ENCODE results near the gene ZNF106. TPM values are rescaled to one million over a fixed set of nuclear protein-coding genes. Genes with fewer than 3 reads are reported as not detected.

The ZNF106 gene
- total RNA-seq, 1 donor from 2014 or later = 66.1 TPM

DNA sequence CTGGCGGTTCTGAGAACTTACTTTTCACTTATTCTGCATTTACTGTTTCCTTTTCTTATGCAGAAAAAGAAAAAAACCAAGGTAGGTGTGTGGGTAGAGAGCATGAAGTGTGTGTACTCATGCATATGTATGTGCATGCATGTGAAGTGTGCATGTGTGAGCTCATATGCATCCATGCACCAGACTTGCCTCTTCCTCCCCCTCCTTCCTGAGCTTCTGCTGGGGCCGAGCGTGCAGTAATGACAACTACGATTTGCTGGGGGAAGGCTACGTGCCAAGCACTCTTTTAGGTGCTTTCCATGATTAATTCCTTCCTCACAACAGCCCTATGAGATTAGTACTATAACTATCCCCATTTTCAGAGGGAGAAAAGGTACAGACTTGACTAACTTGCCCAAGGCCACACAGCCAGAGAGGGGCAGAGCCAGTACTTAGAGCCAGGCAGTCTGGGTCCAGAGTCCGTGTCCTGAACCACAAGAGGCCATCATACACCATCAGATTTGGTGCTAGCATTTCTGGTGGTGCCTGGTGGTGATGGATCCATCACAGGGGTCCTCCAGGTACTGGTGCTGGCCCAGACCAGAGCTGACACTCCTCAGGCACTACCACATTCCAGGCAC, 85.0 kb downstream of the ZNF106 start:
- DNase-seq (ENCODE audit: low spot score) = no peak

DNA sequence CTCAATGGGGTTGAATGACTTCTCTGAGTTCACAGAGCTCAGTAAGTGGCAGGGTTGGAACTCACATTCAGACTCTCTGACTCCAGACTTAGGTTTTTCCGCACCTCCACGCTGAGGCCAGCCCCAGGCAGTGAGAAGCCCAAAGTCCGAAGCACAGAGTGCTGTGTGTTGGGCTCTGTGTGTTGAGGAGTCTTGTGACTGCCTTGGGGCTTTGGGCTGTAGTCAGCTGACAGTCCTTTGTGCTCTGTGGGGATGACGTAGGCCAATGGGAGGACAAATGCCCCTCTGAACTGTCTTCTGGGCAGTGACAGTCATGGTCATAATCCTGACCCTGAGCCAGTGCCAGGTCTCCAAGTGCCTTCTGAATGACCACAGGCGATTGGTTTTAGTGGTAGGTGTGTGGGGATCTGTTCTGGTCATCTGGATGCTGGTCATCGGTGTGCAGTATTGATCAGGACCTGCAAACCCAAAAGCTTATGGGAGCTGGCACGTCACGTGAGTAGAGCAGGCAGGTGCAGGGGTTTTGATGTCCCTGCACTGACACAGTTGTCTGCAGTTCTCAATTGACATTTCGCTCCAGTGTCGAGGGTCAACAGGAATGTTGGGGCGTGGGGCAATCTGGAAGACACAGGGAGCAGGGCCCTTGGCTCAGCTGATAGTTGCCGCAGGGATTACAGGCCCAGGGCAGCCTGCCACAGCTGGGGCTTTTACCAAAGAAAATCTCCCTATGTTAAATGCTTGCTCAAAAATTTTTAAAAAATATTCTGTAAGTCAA, 86.3 kb downstream of the ZNF106 start:
- DNase-seq (ENCODE audit: low spot score) = no peak

DNA sequence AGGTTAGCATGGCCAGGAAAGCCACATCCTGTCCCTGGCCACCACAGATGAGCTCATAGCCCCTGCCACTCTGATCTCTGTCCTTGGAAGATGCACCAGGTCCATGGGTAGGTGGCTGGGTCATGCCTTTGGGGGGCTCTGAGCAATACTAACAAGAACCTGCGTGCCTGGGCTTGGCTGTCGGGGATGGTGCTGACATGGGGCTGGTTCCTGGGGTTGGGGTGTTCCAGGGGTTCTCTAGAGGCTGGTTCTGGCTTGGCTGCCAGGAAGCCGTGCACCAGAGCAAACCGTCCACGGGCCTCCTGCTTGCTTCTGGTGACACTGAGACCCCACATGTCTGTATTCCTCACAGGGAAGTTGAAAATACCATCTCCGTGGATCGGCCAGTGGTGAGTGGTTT, 87.6 kb downstream of the ZNF106 start:
- no peak for DNase-seq (ENCODE audit: low spot score)

DNA sequence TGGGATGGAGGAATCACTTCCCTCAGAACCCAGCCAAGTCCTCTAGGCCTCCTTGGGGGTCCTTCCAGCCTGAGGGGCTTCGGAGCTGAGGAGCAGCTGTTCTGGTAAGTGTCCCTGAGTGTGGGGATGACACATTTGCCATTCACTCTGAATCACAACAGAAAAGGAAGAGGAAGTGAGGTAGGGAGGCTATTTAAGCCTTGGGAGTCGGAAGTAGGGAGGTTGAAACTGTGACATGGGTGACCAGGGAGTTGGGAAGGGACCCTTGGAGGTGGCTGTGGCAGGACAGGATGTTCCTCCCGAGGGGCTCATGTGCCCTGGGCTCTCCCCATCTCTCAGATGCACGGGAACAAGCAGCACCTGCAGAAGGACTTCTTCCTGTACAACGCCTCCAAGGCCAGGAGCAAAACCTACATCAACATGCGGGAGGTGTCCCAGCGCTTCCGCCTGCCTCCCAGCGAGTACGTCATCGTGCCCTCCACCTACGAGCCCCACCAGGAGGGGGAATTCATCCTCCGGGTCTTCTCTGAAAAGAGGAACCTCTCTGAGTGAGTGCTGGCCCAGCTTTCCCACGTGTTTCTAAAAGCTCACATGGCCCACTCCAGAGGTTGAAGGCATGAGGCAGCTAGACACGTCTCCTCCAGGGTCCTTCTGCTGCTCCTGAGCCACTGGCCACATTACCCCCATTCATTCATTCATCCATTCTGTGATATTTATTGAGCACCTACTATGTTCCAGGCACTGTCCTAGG, 88.3 kb downstream of the ZNF106 start:
- DNase-seq (ENCODE audit: low spot score) = no peak

DNA sequence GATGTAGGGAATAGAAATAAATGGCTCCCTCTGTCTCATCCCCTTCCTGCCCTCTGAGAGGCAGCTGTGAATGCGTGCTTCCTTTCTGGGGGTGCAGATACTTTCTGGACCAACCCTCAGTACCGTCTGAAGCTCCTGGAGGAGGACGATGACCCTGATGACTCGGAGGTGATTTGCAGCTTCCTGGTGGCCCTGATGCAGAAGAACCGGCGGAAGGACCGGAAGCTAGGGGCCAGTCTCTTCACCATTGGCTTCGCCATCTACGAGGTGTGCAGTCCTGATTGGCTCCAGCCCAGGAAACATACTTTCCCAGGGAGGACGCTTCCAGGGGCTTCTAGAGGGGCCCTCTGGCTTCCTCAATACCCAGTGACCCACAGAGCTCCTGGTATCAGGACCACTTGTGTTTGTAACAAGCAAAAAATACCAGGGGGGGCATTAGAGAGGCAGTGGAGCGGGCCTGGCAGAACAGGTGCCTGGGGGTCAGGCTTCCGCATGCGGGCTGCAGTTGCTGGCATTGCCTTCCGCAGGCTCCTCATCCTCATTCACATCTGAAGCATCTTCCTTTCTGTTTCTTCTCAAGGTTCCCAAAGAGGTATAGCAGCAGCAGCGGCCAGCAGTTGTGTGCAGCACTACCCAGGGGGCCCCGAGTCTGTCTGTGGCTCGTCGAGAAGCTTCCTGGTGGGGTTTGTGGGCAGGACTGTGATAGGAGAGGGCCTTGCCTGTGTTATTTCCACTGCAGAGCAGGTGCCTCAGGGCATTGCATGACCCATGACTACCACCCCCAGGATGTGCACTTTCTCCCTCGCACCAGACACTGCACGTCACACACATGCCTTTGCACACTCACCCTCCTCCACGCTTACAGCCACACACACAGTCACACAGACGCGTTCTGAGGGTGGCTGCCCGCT, 89.1 kb downstream of the ZNF106 start:
- DNase-seq (ENCODE audit: low spot score) = no peak

DNA sequence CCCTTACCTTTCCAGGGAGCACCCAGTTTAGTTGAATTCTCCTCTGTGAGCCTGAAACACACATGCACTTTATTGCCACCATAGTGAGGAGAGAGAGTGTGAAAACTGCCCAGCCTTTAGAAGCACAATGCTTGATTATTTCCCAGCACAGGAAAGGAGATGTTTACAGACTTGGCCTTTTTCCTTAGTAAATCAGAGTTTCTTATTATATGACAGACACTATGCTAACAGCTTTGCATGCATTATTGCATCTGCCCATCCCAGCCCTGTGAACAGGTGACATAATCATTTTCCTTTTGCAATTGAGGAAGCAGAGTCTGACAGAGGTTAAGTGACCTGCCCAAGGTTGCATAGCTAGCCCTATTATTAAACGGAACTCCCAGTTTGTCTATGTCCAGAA, 95.1 kb downstream of the ZNF106 start:
- DNase-seq (ENCODE audit: low spot score) = no peak

DNA sequence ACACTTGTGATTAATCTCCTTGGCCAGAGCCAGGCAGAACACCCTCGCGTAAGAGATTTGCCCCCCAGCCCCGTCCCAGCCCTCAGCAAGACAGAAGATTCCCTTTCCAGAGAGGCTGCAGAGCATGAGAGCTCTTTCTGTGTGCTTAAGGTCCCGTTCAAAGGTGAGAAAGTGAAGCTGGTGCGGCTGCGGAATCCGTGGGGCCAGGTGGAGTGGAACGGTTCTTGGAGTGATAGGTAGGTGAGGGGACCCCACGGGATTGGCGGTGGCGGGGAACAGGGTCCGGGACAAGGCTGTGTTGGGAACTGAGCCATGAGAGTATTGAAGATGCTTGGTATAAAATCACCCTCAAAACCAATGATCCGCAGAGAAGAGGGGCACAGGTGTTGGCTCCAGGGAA, 96.8 kb downstream of the ZNF106 start:
- DNase-seq (ENCODE audit: low spot score) = no peak

DNA sequence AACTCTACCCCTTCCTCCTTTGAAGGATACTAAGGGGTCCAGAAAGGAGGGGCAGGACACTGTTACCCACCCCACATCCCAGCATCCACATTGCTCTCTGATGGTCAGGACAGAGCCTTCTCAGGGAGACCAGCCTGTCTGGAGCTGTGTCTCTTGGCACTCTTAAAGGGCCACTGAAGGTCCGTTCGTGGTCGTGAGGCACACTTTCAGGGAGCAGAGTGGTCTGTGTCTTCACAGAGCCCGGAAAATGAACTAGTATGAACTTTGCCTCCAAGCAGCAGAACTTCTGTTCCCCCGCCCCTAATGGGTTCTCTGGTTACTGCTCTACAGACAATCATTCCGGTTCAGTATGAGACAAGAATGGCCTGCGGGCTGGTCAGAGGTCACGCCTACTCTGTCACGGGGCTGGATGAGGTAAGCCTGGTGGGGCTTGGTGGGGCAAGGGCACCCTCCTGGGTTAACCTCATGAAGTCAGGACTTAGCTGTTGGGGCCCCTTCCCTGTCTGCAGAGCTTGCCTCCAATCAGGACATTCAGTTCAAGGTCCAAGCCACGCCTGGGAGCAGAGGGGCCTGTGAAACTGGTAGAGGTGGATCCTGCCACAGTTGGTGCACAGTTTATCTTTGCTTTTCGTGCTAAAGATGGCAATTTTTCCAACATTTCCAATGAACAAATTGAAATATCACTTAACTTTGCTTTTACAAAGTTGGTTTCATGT, 98.5 kb downstream of the ZNF106 start:
- peak; percentile 38 for DNase-seq (ENCODE audit: low spot score)

DNA sequence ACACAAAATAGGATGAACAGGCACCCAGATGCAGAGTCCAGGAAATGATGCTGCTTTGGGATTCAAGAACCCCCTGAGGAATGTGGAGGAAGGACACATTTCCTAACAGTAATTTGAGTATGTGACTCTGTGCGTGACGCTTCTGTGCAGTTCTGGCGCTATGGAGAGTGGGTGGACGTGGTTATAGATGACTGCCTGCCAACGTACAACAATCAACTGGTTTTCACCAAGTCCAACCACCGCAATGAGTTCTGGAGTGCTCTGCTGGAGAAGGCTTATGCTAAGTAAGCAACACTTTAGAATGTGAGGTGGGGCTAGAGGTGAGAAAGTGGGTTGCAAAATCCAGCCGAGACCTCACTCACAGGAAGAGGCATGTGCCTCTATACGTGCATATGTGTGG, 103.3 kb downstream of the ZNF106 start:
- DNase-seq (ENCODE audit: low spot score) = no peak

DNA sequence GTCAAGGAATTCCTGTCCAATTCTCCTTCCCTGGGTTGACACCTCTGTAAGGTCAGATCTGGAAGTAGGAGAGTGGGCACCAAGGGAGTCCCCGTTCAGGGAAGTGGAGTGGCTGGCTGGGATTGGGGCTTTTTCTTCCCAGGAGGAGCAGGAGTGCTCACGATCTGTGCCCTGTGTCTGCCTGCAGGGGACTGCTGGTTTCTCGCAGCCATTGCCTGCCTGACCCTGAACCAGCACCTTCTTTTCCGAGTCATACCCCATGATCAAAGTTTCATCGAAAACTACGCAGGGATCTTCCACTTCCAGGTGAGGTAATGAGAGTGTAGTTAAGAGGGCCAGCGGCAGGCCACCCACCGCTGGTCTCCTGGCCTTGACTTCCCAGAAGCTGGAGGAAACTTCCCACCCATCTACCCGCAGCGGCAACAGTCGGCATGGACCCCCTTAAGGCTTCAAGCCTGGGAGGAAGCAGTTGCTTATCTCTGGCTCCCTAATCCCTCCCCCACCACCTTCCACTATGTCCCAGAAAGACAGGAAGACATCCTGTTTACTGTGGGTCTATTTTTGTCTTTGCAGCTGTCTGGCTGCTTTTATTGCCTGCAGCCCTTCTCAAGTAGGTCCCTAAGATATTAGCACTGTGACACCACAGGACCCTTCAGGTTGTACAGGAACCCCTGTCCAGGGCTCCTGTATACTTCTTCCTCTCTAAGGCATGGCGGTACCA, 104.8 kb downstream of the ZNF106 start:
- no peak for DNase-seq (ENCODE audit: low spot score)

DNA sequence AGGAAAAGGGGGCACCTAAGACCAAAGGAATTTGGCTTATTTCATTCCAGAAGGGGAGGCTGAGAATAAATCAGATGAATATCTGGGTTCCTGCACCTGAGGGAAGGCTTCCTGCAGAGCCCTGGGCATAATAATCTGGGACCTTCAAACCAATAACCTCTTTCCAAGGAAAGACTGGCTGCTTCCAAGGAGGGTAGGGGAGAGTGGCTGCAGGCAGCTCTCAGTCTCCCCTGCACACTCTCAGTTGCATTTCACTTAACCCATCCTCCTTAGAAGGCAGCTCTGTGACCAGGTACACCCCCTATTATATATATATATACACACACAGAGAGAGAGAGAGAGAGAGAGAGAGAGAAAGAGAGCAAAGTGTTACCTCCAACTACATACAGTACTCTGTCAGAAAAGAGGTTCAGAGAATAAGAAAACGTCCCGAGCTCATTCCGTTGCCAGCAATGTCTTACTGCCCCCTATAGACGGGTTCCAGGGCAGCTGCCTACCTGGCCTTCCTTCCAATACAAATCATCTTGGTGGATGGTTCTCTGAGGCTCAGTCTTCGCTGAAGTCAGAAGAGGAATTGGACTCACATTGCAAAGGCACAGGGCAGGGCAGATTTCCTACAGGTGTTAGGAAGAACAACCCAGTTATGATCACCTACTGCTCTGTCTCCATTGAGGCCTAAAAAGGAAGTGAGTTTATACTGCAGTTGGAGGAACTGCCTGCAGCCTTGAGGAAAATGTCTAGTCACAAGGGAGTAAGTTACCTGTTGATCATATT, 105.5 kb downstream of the ZNF106 start:
- DNase-seq (ENCODE audit: low spot score) = no peak

DNA sequence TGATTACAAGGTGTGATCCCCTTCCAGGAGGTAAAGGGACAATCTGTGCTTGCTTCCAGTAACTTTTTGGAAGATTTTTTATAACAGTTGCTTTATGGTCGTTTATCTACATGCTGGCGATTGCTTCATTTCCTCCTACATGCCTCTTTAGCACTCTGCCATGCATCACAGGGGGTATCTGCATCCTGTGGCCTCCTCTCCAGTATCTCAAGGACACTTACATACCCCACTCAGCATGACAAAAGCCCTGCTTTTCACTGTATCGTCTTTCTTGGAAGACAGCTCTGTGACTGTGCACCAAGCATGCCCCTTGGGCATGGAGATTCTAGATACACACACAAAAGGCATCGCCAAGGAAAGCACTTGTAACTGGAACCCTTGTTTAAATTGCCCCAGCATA, 106.3 kb downstream of the ZNF106 start:
- DNase-seq (ENCODE audit: low spot score) = no peak

DNA sequence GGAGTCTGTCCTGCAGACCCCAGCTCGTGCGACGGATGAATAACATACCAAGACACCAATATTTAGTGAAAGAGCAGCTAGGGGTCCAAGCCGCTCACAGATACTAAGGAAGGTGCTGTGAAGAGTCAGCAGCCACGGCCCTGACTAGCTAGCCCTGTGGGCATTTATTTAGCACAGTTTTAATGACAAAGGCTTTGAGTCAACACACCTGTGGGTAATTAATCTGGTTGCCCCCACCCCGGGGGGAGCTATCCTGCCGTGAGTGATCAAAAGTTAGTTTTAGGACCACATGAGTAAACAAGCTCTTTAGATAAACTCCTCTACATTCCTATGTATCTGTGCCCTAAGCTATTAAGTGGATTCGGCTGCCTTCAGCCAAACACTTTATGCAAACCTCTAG, 112.9 kb downstream of the ZNF106 start:
- no peak for DNase-seq (ENCODE audit: low spot score)

DNA sequence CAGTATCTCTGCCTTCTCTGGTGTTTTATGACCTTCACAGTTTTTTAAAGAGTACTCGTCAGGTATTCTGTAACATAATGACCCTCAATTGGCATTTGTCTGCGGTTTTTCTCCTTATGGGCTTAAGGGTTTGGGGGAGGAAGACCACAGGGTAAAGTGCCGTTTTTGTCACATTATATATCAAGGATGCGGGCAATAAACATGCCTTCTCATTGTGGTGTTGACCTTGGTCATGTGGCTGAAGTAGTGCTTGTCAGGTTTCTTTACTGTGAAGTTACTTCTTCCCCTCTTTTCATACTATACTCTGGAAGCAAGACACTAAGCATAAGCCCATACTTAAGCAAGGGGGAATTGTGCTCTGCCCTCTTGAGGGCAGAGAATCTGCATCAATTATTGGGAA, 115.0 kb downstream of the ZNF106 start:
- no peak for DNase-seq (ENCODE audit: low spot score)

DNA sequence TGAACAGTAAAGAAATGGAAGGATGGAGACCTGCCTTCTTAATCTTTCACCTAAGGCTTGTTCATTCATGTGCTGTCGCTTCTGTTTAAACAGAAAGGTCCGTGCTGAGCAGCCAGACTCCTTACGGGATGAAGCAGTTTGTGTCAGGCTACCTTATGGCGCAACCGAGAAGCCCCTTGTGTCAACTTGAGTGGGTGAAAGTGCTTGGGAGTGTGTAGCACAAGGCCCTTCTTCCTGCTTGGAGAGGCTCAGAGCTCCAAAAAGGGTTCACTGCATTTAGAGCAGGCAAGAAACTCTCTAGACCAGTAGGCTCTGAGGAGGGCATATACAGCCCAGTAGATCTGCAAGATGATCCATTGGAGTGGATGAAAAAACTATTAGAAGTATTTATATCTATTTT, 115.7 kb downstream of the ZNF106 start:
- no peak for DNase-seq (ENCODE audit: low spot score)

DNA sequence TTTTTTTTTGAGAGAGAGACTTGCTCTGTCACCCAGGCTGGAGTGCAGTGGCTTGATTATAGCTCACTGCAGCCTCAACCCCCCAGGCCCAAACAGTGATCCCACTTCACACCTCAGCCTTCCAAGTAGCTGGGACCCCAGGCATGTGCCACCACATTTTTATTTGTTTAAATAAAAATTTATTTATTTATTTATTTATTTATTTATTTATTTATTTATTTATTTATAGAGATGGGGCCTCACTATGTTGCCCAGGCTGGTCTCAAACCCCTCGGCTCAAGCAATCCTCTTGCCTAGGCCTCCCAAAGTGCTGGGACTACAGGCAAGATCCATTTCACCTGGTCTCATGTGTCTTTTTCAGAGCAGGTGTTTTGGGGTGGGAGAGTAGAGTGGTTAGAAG, 116.1 kb downstream of the ZNF106 start:
- no peak for DNase-seq (ENCODE audit: low spot score)

DNA sequence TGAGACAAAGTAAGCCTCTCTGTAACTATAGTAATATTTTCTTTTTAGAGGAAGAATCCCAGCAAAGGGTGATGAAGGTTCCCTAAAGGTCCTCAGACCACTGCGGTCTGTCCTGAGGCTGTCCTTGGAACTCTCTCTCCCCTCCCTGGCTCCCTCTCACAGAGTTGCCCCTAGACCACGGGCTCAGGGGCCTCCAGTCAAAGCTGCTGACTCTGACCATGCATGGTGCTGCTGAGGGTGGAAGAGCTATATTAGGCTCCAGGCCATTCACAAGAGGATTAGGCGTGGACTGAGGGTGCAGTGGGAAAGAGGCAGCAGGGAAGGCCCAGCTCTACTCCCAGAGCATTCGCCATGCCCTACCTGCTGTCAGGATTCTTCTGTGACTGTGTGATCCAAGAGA, 117.0 kb downstream of the ZNF106 start:
- DNase-seq (ENCODE audit: low spot score) = no peak

DNA sequence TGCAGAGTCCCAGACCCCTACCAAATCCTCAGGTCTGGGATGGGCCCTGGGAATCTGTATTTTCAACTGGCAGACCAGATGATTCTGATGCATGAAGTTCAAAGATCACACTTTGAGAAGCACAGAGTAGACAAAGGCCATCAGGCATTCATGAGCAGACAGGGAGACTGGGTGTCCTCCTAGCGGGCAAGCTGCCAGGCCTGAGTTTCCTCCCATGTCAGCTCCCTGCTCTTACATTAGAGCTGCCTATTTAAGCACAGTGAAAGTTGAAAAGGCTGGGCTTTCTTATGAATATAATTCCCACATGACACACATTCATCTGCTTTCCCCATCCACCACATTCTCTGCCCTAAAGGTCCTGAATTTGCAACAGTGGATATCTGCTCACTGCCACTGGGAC, 117.7 kb downstream of the ZNF106 start:
- DNase-seq (ENCODE audit: low spot score) = no peak

DNA sequence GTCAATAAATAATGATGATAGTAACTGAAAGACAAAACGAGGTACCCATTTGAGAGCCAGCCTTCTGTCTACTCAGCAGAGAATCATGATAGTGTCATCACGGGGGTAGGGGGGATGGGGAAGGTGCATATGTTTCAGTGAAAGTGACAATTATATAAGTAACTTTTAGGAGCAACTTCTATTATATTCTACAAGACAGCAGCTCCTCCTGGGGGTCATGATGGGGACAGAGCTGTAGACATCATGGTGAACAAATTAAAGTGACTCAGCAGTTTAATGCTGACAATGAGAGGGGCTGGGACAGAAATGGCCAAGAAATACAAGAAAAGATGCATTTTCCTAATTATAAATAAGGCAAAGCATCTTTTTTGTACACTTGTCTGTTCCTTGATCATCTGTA, 119.8 kb downstream of the ZNF106 start:
- DNase-seq (ENCODE audit: low spot score) = no peak

DNA sequence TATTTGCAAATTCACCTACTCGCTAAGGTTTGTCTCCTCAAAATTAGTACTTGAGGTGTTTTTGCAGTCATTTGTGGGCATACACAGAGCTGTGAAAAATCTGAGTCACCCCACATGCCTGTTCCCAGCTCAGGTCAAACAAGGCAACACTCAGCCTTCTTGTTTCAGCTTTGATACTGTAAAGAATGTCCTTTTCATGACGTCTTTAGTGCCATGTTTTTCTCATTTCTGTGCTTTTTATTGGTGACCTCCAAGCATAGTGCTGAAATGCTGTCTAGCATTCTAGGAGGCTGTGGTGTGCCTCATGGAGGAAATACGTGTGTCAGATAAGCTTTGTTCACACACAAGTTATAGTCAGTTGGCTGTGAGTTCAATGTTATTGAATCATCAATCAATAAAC, 122.8 kb downstream of the ZNF106 start:
- DNase-seq (ENCODE audit: low spot score) = no peak
